Activated CD8-positive, alpha-beta T cell treated with anti-CD3 and anti-CD28 coated beads for 36 hours (primary cell): Measurements from ENCODE around the gene PITPNC1. TPM values are rescaled to one million over a fixed set of nuclear protein-coding genes. Genes with fewer than 3 reads are reported as not detected.

Source experiments
- ATAC-seq: fragments of 200-7000 bp; cut with Tn5 transposase; one replicate; pipeline ENCODE4 v1.10.0; 2021; ENCODE audit warnings: mild to moderate bottlenecking, moderate library complexity
- CTCF ChIA-PET: fragments of 350-600 bp; sonication (Branson Sonifier 250); formaldehyde crosslinking; loops from one replicate; lab custom pipeline; 2021; ENCODE audit warnings: antibody characterized with exemption; lab: Charles Lee
- POLR2A ChIA-PET: fragments of 350-600 bp; sonication (Branson Sonifier 250); formaldehyde crosslinking; loops from one replicate; lab custom pipeline; 2021; ENCODE audit warnings: antibody characterized with exemption; lab: Charles Lee
- DNase-seq: peaks from one replicate; pipeline ENCODE4 v3.0.0-alpha.2; 2020
- H3K27ac Mint-ChIP-seq: one replicate; pipeline ENCODE4 v1.8.0; 2021; ENCODE audit warnings: mild to moderate bottlenecking, mixed read lengths
- H3K27me3 Mint-ChIP-seq: one replicate; pipeline ENCODE4 v1.8.0; 2021; ENCODE audit warnings: mixed read lengths
- H3K36me3 Mint-ChIP-seq: one replicate; pipeline ENCODE4 v1.8.0; 2021; ENCODE audit warnings: low read depth, mixed read lengths
- H3K4me1 Mint-ChIP-seq: one replicate; pipeline ENCODE4 v1.8.0; 2021; ENCODE audit warnings: low read depth, mixed read lengths
- H3K4me3 Mint-ChIP-seq: one replicate; pipeline ENCODE4 v1.8.0; 2021; ENCODE audit warnings: mild to moderate bottlenecking, moderate library complexity, mixed read lengths
- H3K9me3 Mint-ChIP-seq: one replicate; pipeline ENCODE4 v1.8.0; 2021; ENCODE audit warnings: mixed read lengths
- CTCF ChIP-seq: fragments of 200-600 bp; IDR thresholded peaks from one replicate; pipeline ENCODE4 v1.8.0; 2022; ENCODE audit warnings: antibody characterized with exemption, mild to moderate bottlenecking
- intact Hi-C: fragments of 100-400 bp; cut with micrococcal nuclease; formaldehyde crosslinking; loops from one replicate; pipeline ENCODE4 v1.10.0; 2022
- total RNA-seq, 2 experiments: library from RNA; stranded (reverse); gene quantifications; one replicate each; pipeline ENCODE4 v1.2.3, GENCODE V29; 2021

PITPNC1 gene
- total RNA-seq, 2 experiments from 2014 or later: 51.8 to 56.3 TPM

DNA sequence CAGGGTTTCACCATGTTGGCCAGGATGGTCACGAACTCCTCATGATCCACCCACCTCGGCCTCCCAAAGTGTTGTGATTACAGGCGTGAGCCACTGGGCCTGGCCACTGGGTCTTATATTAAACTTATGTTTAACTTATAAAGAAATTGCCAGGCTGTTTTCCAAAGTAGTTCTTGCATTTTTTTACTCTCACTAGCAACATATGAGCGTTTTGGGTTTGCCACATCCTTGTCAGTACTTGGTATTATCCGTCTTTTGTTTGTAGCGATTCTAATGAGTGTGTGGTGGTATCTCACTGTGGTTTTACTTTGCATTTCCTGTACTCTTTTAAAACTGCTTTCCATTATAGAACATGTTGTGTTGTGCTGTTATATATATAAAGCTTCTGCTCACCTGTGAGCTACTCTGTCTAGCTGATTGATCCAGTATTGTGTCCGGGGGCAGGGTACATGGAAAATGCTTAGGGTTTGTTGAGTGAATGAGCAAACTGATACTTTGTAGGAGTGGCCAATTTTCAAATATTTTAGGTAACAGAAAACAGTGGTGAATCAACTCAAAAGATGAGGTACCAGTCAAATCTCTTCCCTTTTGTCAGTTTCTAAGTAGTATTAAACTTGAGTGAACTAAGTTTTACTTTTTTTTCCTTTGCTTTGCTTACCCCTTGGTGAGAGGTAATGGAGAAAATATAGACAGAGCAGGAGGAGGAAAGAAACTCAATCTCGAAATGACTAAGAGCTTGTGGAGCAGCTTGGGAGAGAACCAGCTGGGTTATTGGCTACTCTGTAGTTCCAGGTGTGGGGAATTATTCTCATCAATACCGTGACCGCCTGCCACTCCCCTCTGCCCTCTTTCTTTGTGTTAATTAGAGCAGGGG, 75.8 kb downstream of the PITPNC1 start:
- peak; percentile 82 for ATAC-seq
- POLR2A ChIA-PET: interaction anchor here (0.6 to 7.9 kb wide), 16 partner anchors 10 to 74 kb away, joined by 3 to 57 read pairs (median 6); no protein-coding TSS in a partner anchor
- peaks cover 29% of the 10 kb centered on the region for H3K36me3 Mint-ChIP-seq

GRCh38 chr17:67456103-67456502, 79.0 kb downstream of the PITPNC1 start:
- Mint-ChIP-seq H3K27me3 (no peaks in the 10 kb centered on the region), H3K4me3 (no peak overlapping the region), H3K9me3 (peaks cover 22% of the 10 kb centered on the region), H3K4me1 (peaks cover 72% of the 10 kb centered on the region), H3K36me3 (peaks cover 36% of the 10 kb centered on the region), H3K27ac (peak overlapping the region; percentile 68)
- ATAC-seq: no peak
- POLR2A ChIA-PET: interaction anchor here (0.9 to 1.9 kb wide), 3 partner anchors 15 to 77 kb away, joined by 3 to 7 read pairs (median 4); no protein-coding TSS in a partner anchor
- DNase-seq: no peak
- CTCF ChIA-PET: interaction anchor here (0.7 to 3.8 kb wide), 7 partner anchors 9 to 78 kb away, joined by 3 to 12 read pairs (median 7); partner anchors contain the start of gene PITPNC1
- intact Hi-C loops: no loop called here
- TF ChIP-seq CTCF: no peak

More for the DNA sequence above, 75.8 kb downstream of the PITPNC1 start:
- H3K9me3 Mint-ChIP-seq: peaks cover 11% of the 10 kb centered on the region
- H3K27me3 Mint-ChIP-seq: no peaks in the 10 kb centered on the region
- peak overlapping the region; percentile 98 for H3K27ac Mint-ChIP-seq
- TF ChIP-seq CTCF: no peak
- CTCF ChIA-PET: interaction anchor here (0.7 to 3.1 kb wide), 9 partner anchors 12 to 79 kb away, joined by 3 to 9 read pairs (median 4); no protein-coding TSS in a partner anchor
- peak; percentile 62 for DNase-seq
- intact Hi-C loops: no loop called here
- H3K4me1 Mint-ChIP-seq: peaks cover 83% of the 10 kb centered on the region
- H3K4me3 Mint-ChIP-seq: peak overlapping the region; percentile 72

- DNase-seq (no peak), ATAC-seq (no peak)
- H3K27me3 Mint-ChIP-seq: no peaks in the 10 kb centered on the region
- CTCF ChIA-PET: interaction anchor here (0.6 to 3.8 kb wide), 8 partner anchors 10 to 78 kb away, joined by 3 to 12 read pairs (median 5); partner anchors contain the start of gene PITPNC1
- H3K4me1 Mint-ChIP-seq: peaks cover 74% of the 10 kb centered on the region
- H3K4me3 Mint-ChIP-seq: no peak overlapping the region
- peaks cover 22% of the 10 kb centered on the region for H3K9me3 Mint-ChIP-seq
- intact Hi-C loops: no loop called here
- H3K36me3 Mint-ChIP-seq: peaks cover 34% of the 10 kb centered on the region
- no peak for TF ChIP-seq CTCF
- peak overlapping the region; percentile 68 for H3K27ac Mint-ChIP-seq
- POLR2A ChIA-PET: interaction anchor here (0.6 to 1.9 kb wide), 3 partner anchors 16 to 78 kb away, joined by 3 to 7 read pairs (median 4); no protein-coding TSS in a partner anchor
Observed at GRCh38 chr17:67456889-67457288, 79.8 kb downstream of the PITPNC1 start.

DNA sequence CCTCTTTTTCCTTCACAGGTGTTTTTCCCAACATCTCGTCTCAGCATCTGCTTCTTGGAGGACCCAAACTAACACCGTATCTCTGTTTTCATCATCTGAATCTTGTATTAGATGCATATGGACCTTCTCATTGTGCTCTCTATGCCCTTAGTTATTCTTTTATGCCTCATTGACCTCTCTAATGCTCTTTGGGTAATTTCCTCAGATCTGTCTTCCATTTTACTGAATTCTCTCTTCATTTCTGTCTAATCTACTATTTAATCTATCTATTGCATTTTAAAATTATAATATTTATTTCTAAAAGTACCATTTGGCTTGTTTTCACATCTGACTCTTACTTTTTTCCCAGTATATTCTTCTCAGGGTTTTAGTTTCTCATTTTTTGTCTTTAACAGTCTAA, 81.1 kb downstream of the PITPNC1 start:
- intact Hi-C loops: no loop called here
- Mint-ChIP-seq H3K36me3 (peaks cover 29% of the 10 kb centered on the region), H3K27me3 (no peaks in the 10 kb centered on the region), H3K4me1 (peaks cover 70% of the 10 kb centered on the region), H3K4me3 (no peak overlapping the region), H3K9me3 (peaks cover 18% of the 10 kb centered on the region), H3K27ac (peak overlapping the region; percentile 59)
- ChIA-PET CTCF (interaction anchor here (1.4 to 3.8 kb wide), 2 partner anchors 80 to 83 kb away, joined by 3 to 12 read pairs; partner anchors contain the start of gene PITPNC1), POLR2A (interaction anchor here (1.7 kb wide), 1 partner anchor 80 kb away, joined by 6 read pairs; the partner anchor contains the start of gene PITPNC1)
- ATAC-seq (no peak), DNase-seq (no peak)
- TF ChIP-seq CTCF: no peak
